Spleen (tissue), 7 donors: ENCODE data around the gene PSENEN.

Experiments used
- CTCF ChIP-seq, 11 experiments: fragments of 200-600 bp in 7 of 11; fragments of 450-650 bp in 4 of 11; sonication (generic) in 4 of 11; IDR thresholded peaks in 8 of 11; conservative IDR thresholded peaks in 3 of 11; 1 replicate in 7 of 11; 2 replicates in 4 of 11; pipeline versions ENCODE4 v1.4.0 to v1.8.0; 2016 to 2021; ENCODE audit warnings: antibody characterized with exemption in 11 of 11, inconsistent platforms in 4 of 11, mild to moderate bottlenecking in 1 of 11
- POLR2A ChIP-seq, 3 donors: fragments of 450-650 bp; IDR thresholded peaks; one replicate each; pipeline ENCODE4 v1.5.1; 2017; ENCODE audit warnings: antibody characterized with exemption in 3 of 3, mild to moderate bottlenecking in 1 of 3
- POLR2AphosphoS5 ChIP-seq, 3 donors: sonication (generic); formaldehyde crosslinking; IDR thresholded peaks; one replicate each; pipeline ENCODE4 v1.5.1; 2017; ENCODE audit warnings: antibody characterized with exemption in 3 of 3
- donor health status: DM: no; HTN: no; CAD: no; lungs with moderate emphysema.
- donor health status: DM: no; HTN: no; CAD: no.
- donor health status: DM: no; HTN: no; CAD: no.

- no peak for TF ChIP-seq POLR2AphosphoS5 (IDR thresholded peaks at IDR 0.05)
- TF ChIP-seq CTCF (IDR thresholded peaks at IDR 0.05 in 8 of 11, conservative IDR thresholded peaks at IDR 0.05 in 3 of 11): no peak
- TF ChIP-seq POLR2A (IDR thresholded peaks at IDR 0.05): no peak
Measured at GRCh38 chr19:35715981-35716800, 29.3 kb upstream of the PSENEN start.
